RWPE2 (cell line): ENCODE results near the gene SH3PXD2A.
"Not testable (repeated sequence)": the region's sequence is repeated elsewhere in the genome, so short reads cannot be mapped to it uniquely, and the experiment has no call there.

Source experiments
- ATAC-seq: fragments of 200-7000 bp; cut with Tn5 transposase; 3 replicates; pipeline ENCODE4 v1.9.1; 2021; ENCODE audit warnings: low read depth
- DNase-seq: peaks from one replicate; pipeline ENCODE4 v3.0.0-alpha.2; 2020; ENCODE audit warnings: low spot score
- H3K27ac ChIP-seq: fragments of 450-650 bp; 2 replicates; pipeline ENCODE4 v1.5.1; 2017; ENCODE audit warnings: mild to moderate bottlenecking; ENCODE audit not compliant: poor library complexity, severe bottlenecking
- H3K27me3 ChIP-seq: fragments of 250-450 bp; sonication (Bioruptor Pico); 2 replicates; pipeline ENCODE4 v1.5.1; 2021; ENCODE audit warnings: mild to moderate bottlenecking, moderate library complexity; ENCODE audit not compliant: insufficient read depth, poor library complexity, severe bottlenecking
- H3K36me3 ChIP-seq: fragments of 250-450 bp; sonication (Bioruptor Pico); 2 replicates; pipeline ENCODE4 v1.5.1; 2020; ENCODE audit warnings: low read depth, mild to moderate bottlenecking, moderate library complexity
- H3K4me1 ChIP-seq: fragments of 250-450 bp; sonication (Bioruptor Pico); 2 replicates; pipeline ENCODE4 v1.5.1; 2021; ENCODE audit warnings: mild to moderate bottlenecking, moderate library complexity; ENCODE audit not compliant: insufficient read depth, poor library complexity, severe bottlenecking
- H3K4me3 ChIP-seq: fragments of 250-450 bp; sonication (Bioruptor Pico); 2 replicates; pipeline ENCODE4 v1.5.1; 2021; ENCODE audit warnings: mild to moderate bottlenecking, moderate library complexity; ENCODE audit not compliant: severe bottlenecking
- H3K9me3 ChIP-seq: fragments of 250-450 bp; sonication (Bioruptor Pico); 2 replicates; pipeline ENCODE4 v1.5.1; 2021; ENCODE audit warnings: mild to moderate bottlenecking, moderate library complexity; ENCODE audit not compliant: severe bottlenecking
- CTCF ChIP-seq: fragments of 450-650 bp; IDR thresholded peaks from one replicate; pipeline ENCODE4 v1.5.1; 2017; ENCODE audit warnings: mild to moderate bottlenecking, moderate library complexity; ENCODE audit not compliant: poor library complexity, severe bottlenecking

Gene SH3PXD2A

GRCh38 chr10:103610921-103611511 is 244.4 kb downstream of the SH3PXD2A start:
- no peaks in the 10 kb centered on the region for H3K4me1 ChIP-seq
- H3K4me3 ChIP-seq = no peak overlapping the region
- no peaks in the 10 kb centered on the region for H3K9me3 ChIP-seq
- H3K27me3 ChIP-seq = no peaks in the 10 kb centered on the region
- no peak for DNase-seq
- TF ChIP-seq CTCF = no peak
- no peak overlapping the region for H3K27ac ChIP-seq
- peaks cover 59% of the 10 kb centered on the region for H3K36me3 ChIP-seq
- no peak for ATAC-seq

- no peaks in the 10 kb centered on the region for H3K27me3 ChIP-seq
- no peak for ATAC-seq
- no peak for DNase-seq
- H3K27ac ChIP-seq = no peak overlapping the region
- H3K9me3 ChIP-seq = no peaks in the 10 kb centered on the region
- no peak for TF ChIP-seq CTCF
- H3K4me1 ChIP-seq = no peaks in the 10 kb centered on the region
- no peak overlapping the region for H3K4me3 ChIP-seq
- H3K36me3 ChIP-seq = peaks cover 67% of the 10 kb centered on the region
Observed at GRCh38 chr10:103610083-103610472, 245.3 kb downstream of the SH3PXD2A start.

GRCh38 chr10:103609231-103610082 is 245.9 kb downstream of the SH3PXD2A start:
- no peak for DNase-seq
- no peaks in the 10 kb centered on the region for H3K9me3 ChIP-seq
- peaks cover 66% of the 10 kb centered on the region for H3K36me3 ChIP-seq
- TF ChIP-seq CTCF = no peak
- H3K4me3 ChIP-seq = no peak overlapping the region
- no peaks in the 10 kb centered on the region for H3K27me3 ChIP-seq
- H3K27ac ChIP-seq = no peak overlapping the region
- no peak for ATAC-seq
- no peaks in the 10 kb centered on the region for H3K4me1 ChIP-seq

GRCh38 chr10:103608056-103608455 is 247.3 kb downstream of the SH3PXD2A start:
- not testable (repeated sequence) for H3K4me3 ChIP-seq, H3K4me1 ChIP-seq, H3K27me3 ChIP-seq, H3K27ac ChIP-seq, H3K9me3 ChIP-seq, DNase-seq, ATAC-seq
- peaks cover 61% of the 10 kb centered on the region for H3K36me3 ChIP-seq

- not testable (repeated sequence) for H3K27me3 ChIP-seq, H3K27ac ChIP-seq, H3K9me3 ChIP-seq, H3K4me3 ChIP-seq, H3K4me1 ChIP-seq, ATAC-seq, DNase-seq
- peaks cover 57% of the 10 kb centered on the region for H3K36me3 ChIP-seq
Observed at GRCh38 chr10:103607051-103607450, 248.3 kb downstream of the SH3PXD2A start.

GRCh38 chr10:103606097-103606438 is 249.3 kb downstream of the SH3PXD2A start:
- H3K27ac ChIP-seq, DNase-seq, ATAC-seq, H3K27me3 ChIP-seq, H3K4me3 ChIP-seq, H3K4me1 ChIP-seq, H3K9me3 ChIP-seq: not testable (repeated sequence)
- peaks cover 54% of the 10 kb centered on the region for H3K36me3 ChIP-seq
